H1 (cell line): ENCODE results near the gene GLP1R. TPM values are rescaled to one million over a fixed set of nuclear protein-coding genes. Genes with fewer than 3 reads are reported as not detected.

Experiments
- CTCF ChIA-PET: fragments of 300-600 bp; sonication (Branson Sonifier 250); formaldehyde crosslinking; loops from one replicate; lab custom pipeline; 2021; ENCODE audit not compliant: partially characterized antibody; lab: Charles Lee
- POLR2A ChIA-PET: fragments of 300-600 bp; sonication (Branson Sonifier 250); formaldehyde crosslinking; loops from one replicate; lab custom pipeline; 2021; ENCODE audit warnings: inconsistent platforms; ENCODE audit not compliant: partially characterized antibody; lab: Charles Lee
- DNase-seq, 2 experiments: peaks; one replicate each; pipeline versions ENCODE4 v3.0.0 to v3.0.0-alpha.2; 2010 to 2022; ENCODE audit warnings: low spot score in 2 of 2, low read depth in 1 of 2, mixed read lengths in 1 of 2
- FAIRE-seq: peaks from 2 replicates; lab custom pipeline; 2011; peaks lifted over from hg19 to GRCh38; lab: Jason Lieb, UNC
- H2AFZ ChIP-seq: 2 replicates; pipeline ENCODE4 v1.8.1; 2012; ENCODE audit warnings: low read length, inconsistent platforms
- H2AK5ac ChIP-seq: 2 replicates; pipeline ENCODE4 v1.6.1; 2013; ENCODE audit warnings: low read depth, low read length
- H2BK120ac ChIP-seq: replicated peaks from 2 replicates; pipeline ENCODE3; 2013; ENCODE audit warnings: low read depth, low read length, inconsistent platforms
- H2BK12ac ChIP-seq: 2 replicates; pipeline ENCODE4 v1.6.1; 2013; ENCODE audit warnings: low read depth, low read length
- H2BK15ac ChIP-seq: 2 replicates; pipeline ENCODE4 v1.6.1; 2013; ENCODE audit warnings: low read length
- H2BK20ac ChIP-seq: 2 replicates; pipeline ENCODE4 v1.6.1; 2013; ENCODE audit warnings: low read length
- H2BK5ac ChIP-seq: 2 replicates; pipeline ENCODE4 v1.6.1; 2013; ENCODE audit warnings: low read depth, low read length
- H3K14ac ChIP-seq: 2 replicates; pipeline ENCODE4 v1.6.1; 2013; ENCODE audit warnings: inconsistent platforms; ENCODE audit not compliant: insufficient read length
- H3K18ac ChIP-seq: 2 replicates; pipeline ENCODE4 v1.6.1; 2013; ENCODE audit warnings: low read length; ENCODE audit errors: extremely low read depth
- H3K23ac ChIP-seq: 2 replicates; pipeline ENCODE4 v1.6.1; 2013; ENCODE audit warnings: inconsistent platforms; ENCODE audit not compliant: insufficient read length
- H3K23me2 ChIP-seq: 2 replicates; pipeline ENCODE4 v1.6.1; 2013; ENCODE audit warnings: low read depth, low read length
- H3K27ac ChIP-seq: 2 replicates; pipeline ENCODE4 v1.6.1; 2011; ENCODE audit warnings: low read depth, low read length, inconsistent platforms
- H3K27me3 ChIP-seq, 4 experiments: replicated peaks in 1 of 4; 1 replicate in 1 of 4; 2 replicates in 3 of 4; pipeline versions ENCODE4 v1.6.1 to v1.8.1; 2011 to 2013; ENCODE audit warnings: low read length in 3 of 4, mild to moderate bottlenecking in 3 of 4, inconsistent platforms in 2 of 4, mixed read lengths in 2 of 4, moderate library complexity in 1 of 4; ENCODE audit not compliant: control insufficient read depth in 3 of 4, insufficient read depth in 3 of 4; ENCODE audit errors: extremely low read depth in 1 of 4
- H3K36me3 ChIP-seq, 4 experiments: 2 replicates each; pipeline versions ENCODE4 v1.6.1 to v1.8.1; 2011 to 2013; ENCODE audit warnings: mild to moderate bottlenecking in 4 of 4, low read length in 3 of 4, moderate library complexity in 2 of 4, control low read depth in 1 of 4, inconsistent platforms in 1 of 4; ENCODE audit not compliant: insufficient read depth in 4 of 4, control insufficient read depth in 2 of 4
- H3K4ac ChIP-seq: replicated peaks from 2 replicates; pipeline ENCODE3; 2013; ENCODE audit warnings: low read length, low read depth, mixed read lengths, inconsistent platforms; ENCODE audit not compliant: insufficient read length
- H3K4me1 ChIP-seq, 4 experiments: replicated peaks in 1 of 4; 1 replicate in 1 of 4; 2 replicates in 3 of 4; pipeline versions ENCODE4 v1.6.1 to v1.8.1; 2011 to 2013; ENCODE audit warnings: low read length in 3 of 4, inconsistent platforms in 2 of 4, mixed read lengths in 1 of 4; ENCODE audit not compliant: insufficient read depth in 4 of 4, control insufficient read depth in 3 of 4
- H3K4me2 ChIP-seq, 2 experiments: 2 replicates each; pipeline versions ENCODE4 v1.6.1 to v1.8.1; 2011 to 2013; ENCODE audit warnings: low read depth in 2 of 2, low read length in 2 of 2, control low read depth in 1 of 2, inconsistent platforms in 1 of 2, mild to moderate bottlenecking in 1 of 2; ENCODE audit not compliant: insufficient read depth in 1 of 2
- H3K4me3 ChIP-seq, 4 experiments: fragments of 200-600, 300-600 bp in 1 of 4; sonication (generic), shearing (Covaris generic), sonication (Bioruptor Twin) in 1 of 4; 2 replicates each; pipeline versions ENCODE4 v1.5.1 to v1.8.1; 2011 to 2016; ENCODE audit warnings: low read length in 4 of 4, low read depth in 3 of 4, control low read depth in 2 of 4, inconsistent platforms in 2 of 4, mild to moderate bottlenecking in 2 of 4, mixed read lengths in 1 of 4, moderate library complexity in 1 of 4; ENCODE audit not compliant: insufficient read depth in 2 of 4; ENCODE audit errors: extremely low read depth in 1 of 4
- H3K56ac ChIP-seq: replicated peaks from 2 replicates; pipeline ENCODE3; 2013; ENCODE audit warnings: low read depth, mild to moderate bottlenecking, mixed read lengths, low read length, inconsistent platforms; ENCODE audit not compliant: insufficient read length
- H3K79me1 ChIP-seq: 2 replicates; pipeline ENCODE4 v1.6.1; 2013; ENCODE audit warnings: low read depth, low read length, control low read depth
- H3K79me2 ChIP-seq, 2 experiments: 2 replicates each; pipeline versions ENCODE4 v1.6.1 to v1.8.1; 2012 to 2013; ENCODE audit warnings: low read length in 2 of 2, mild to moderate bottlenecking in 2 of 2, inconsistent platforms in 1 of 2; ENCODE audit not compliant: insufficient read depth in 2 of 2, control insufficient read depth in 1 of 2
- H3K9ac ChIP-seq, 4 experiments: replicated peaks in 1 of 4; 1 replicate in 1 of 4; 2 replicates in 3 of 4; pipeline versions ENCODE4 v1.6.1 to v1.8.1; 2011 to 2013; ENCODE audit warnings: low read depth in 3 of 4, low read length in 3 of 4, control low read depth in 2 of 4, mild to moderate bottlenecking in 2 of 4, moderate library complexity in 2 of 4, inconsistent platforms in 1 of 4; ENCODE audit errors: extremely low read depth in 1 of 4
- H3K9me3 ChIP-seq, 2 experiments: 2 replicates each; pipeline versions ENCODE4 v1.6.1 to v1.8.1; 2012 to 2013; ENCODE audit warnings: mild to moderate bottlenecking in 2 of 2, moderate library complexity in 2 of 2, control low read depth in 1 of 2, inconsistent platforms in 1 of 2, low read depth in 1 of 2, low read length in 1 of 2, mixed read lengths in 1 of 2; ENCODE audit not compliant: insufficient read depth in 2 of 2
- H4K20me1 ChIP-seq, 2 experiments: replicated peaks in 1 of 2; 2 replicates each; pipeline versions ENCODE3 to v1.8.1; 2011 to 2013; ENCODE audit warnings: inconsistent platforms in 2 of 2, low read length in 2 of 2, mild to moderate bottlenecking in 1 of 2; ENCODE audit not compliant: insufficient read depth in 2 of 2, control insufficient read depth in 1 of 2
- H4K5ac ChIP-seq: 2 replicates; pipeline ENCODE4 v1.6.1; 2013; ENCODE audit warnings: low read length, low read depth, mixed read lengths, inconsistent platforms; ENCODE audit not compliant: insufficient read length
- H4K8ac ChIP-seq: 2 replicates; pipeline ENCODE4 v1.8.0; 2013; ENCODE audit warnings: mild to moderate bottlenecking, moderate library complexity, low read length, inconsistent platforms; ENCODE audit not compliant: insufficient read depth; ENCODE audit errors: extremely low read depth
- H4K91ac ChIP-seq: replicated peaks from 2 replicates; pipeline ENCODE3; 2013; ENCODE audit warnings: low read length, mixed read lengths, inconsistent platforms; ENCODE audit not compliant: insufficient read length
- BACH1 ChIP-seq: IDR thresholded peaks from 2 replicates; pipeline ENCODE4 v1.6.1; 2012; ENCODE audit warnings: low read length, improper control_type of control experiment
- BRCA1 ChIP-seq: IDR thresholded peaks from 2 replicates; pipeline ENCODE4 v1.6.1; 2012; ENCODE audit warnings: low read depth, low read length, improper control_type of control experiment
- HDAC2 ChIP-seq, 2 experiments: fragments of 300-600 bp in 1 of 2; sonication (generic) in 1 of 2; IDR thresholded peaks; 2 replicates each; pipeline ENCODE4 v1.6.1; 2011 to 2012; ENCODE audit warnings: low read depth in 2 of 2, low read length in 2 of 2, mild to moderate bottlenecking in 2 of 2, moderate library complexity in 2 of 2, borderline replicate concordance in 1 of 2, inconsistent platforms in 1 of 2
- MAX ChIP-seq: IDR thresholded peaks from 2 replicates; pipeline ENCODE4 v1.6.1; 2012; ENCODE audit warnings: inconsistent platforms
- POU5F1 ChIP-seq: IDR thresholded peaks from 2 replicates; pipeline ENCODE4 v1.6.1; 2011; ENCODE audit warnings: low read depth, mild to moderate bottlenecking, low read length, moderate library complexity
- RBBP5 ChIP-seq: IDR thresholded peaks from 2 replicates; pipeline ENCODE4 v1.7.1; 2012; ENCODE audit warnings: low read depth, mild to moderate bottlenecking, inconsistent platforms, low read length, moderate library complexity, borderline replicate concordance
- USF2 ChIP-seq: IDR thresholded peaks from 2 replicates; pipeline ENCODE4 v1.6.1; 2011; ENCODE audit warnings: low read length, improper control_type of control experiment
- YY1 ChIP-seq: IDR thresholded peaks from 2 replicates; pipeline ENCODE4 v1.6.1; 2011; ENCODE audit warnings: low read depth, mild to moderate bottlenecking, low read length
- WGBS, 2 experiments: shearing (Covaris generic) in 1 of 2; methylation state at CpG; one replicate each; pipeline versions ENCODE4 v1.1.6 to v1.1.7; 2013 to 2015; ENCODE audit warnings: low lambda C conversion rate in 2 of 2, mixed read lengths in 2 of 2, inconsistent platforms in 1 of 2, low coverage in 1 of 2, missing lambda C conversion rate in 1 of 2; ENCODE audit not compliant: insufficient replicate concordance in 2 of 2, insufficient coverage in 1 of 2, insufficient read length in 1 of 2; ENCODE audit errors: extremely low coverage in 1 of 2, missing lambda C conversion rate in 1 of 2; 5-methylcytosine and 5-hydroxymethylcytosine counted together
- polyA plus RNA-seq, 7 experiments: library from polyadenylated mRNA; depleted of rRNA in 3 of 7; stranded (reverse) in 5 of 7; unstranded in 2 of 7; fragments of >200 nt in 5 of 7; fragments of 200-250 nt in 2 of 7; gene quantifications; 1 replicate in 5 of 7; 2 replicates in 1 of 7; 4 replicates in 1 of 7; pipeline versions ENCODE4 v1.2.1 to v1.2.3, GENCODE V29; 2011 to 2013; ENCODE audit warnings: missing spikeins in 2 of 7, mixed read lengths in 2 of 7
- total RNA-seq: library from RNA; stranded (reverse); fragmentation: NEBNext Ultra II Directional; extraction: Animal tissue kit (Norgen Biotek cat#: 25700); gene quantifications from 2 replicates; pipeline ENCODE4 v1.2.1, GENCODE V29; 2021

The GLP1R gene
- total and polyA plus RNA-seq, 2 of the 8 experiments (the other 6 are each of a cell fraction or from before 2014, with no cell fraction given): 2.6 to 2.7 TPM

- Histone ChIP-seq H3K4me1 (no peaks in the 10 kb centered on the region; a peak in 1 of 7 replicates), H3K4me3 (no peak overlapping the region), H3K4me2 (no peak overlapping the region), H2BK5ac (no peak overlapping the region), H3K9me3 (no peaks in the 10 kb centered on the region), H3K4ac (no peak overlapping the region), H2AK5ac (no peak overlapping the region), H3K14ac (no peak overlapping the region), H2BK12ac (no peak overlapping the region), H3K9ac (no peak overlapping the region), H3K79me2 (no peaks in the 10 kb centered on the region), H2BK20ac (no peak overlapping the region), H4K91ac (no peak overlapping the region), H3K36me3 (peaks cover 0 to 3% (median 0%) of the 10 kb centered on the region in 4 experiments; a peak in 3 of 8 replicates), H3K79me1 (no peaks in the 10 kb centered on the region; the same call in 1 of the 2 replicates), H2AFZ (no peak overlapping the region), H4K5ac (no peak overlapping the region), H3K18ac (no peak overlapping the region), H3K56ac (no peak overlapping the region), H3K27ac (no peak overlapping the region), H4K8ac (no peak overlapping the region), H4K20me1 (no peaks in the 10 kb centered on the region), H3K27me3 (no peaks in the 10 kb centered on the region; a peak in 1 of 7 replicates), H2BK15ac (no peak overlapping the region), H3K23ac (no peak overlapping the region), H2BK120ac (no peak overlapping the region), H3K23me2 (no peaks in the 10 kb centered on the region)
- POLR2A ChIA-PET: no interaction called here
- CTCF ChIA-PET: interaction anchor here (0.7 to 9.0 kb wide), 4 partner anchors 14 to 103 kb away, joined by 3 to 250 read pairs (median 77); no protein-coding TSS in a partner anchor
- no peak for TF ChIP-seq YY1
- no peak for TF ChIP-seq MAX
- no peak for TF ChIP-seq USF2
- TF ChIP-seq BRCA1: no peak
- TF ChIP-seq HDAC2 (IDR thresholded peaks at IDR 0.05; ENCODE audit: borderline replicate concordance in 1 of 2, low read depth in 2 of 2, low read length in 2 of 2): no peak
- TF ChIP-seq RBBP5: no peak
- TF ChIP-seq POU5F1: no peak
- TF ChIP-seq BACH1: no peak
- no peak for DNase-seq
- FAIRE-seq: no peak
- 81% methylated on average over 4 of the region's 4 CpGs; no CpG with 5 or more reads in 1 of the 2 experiments for WGBS, 2 experiments
Measured at GRCh38 chr6:39104528-39104927, 55.9 kb downstream of the GLP1R start.
